ENCODE results near the gene RAB3GAP1.

The RAB3GAP1 gene

DNA sequence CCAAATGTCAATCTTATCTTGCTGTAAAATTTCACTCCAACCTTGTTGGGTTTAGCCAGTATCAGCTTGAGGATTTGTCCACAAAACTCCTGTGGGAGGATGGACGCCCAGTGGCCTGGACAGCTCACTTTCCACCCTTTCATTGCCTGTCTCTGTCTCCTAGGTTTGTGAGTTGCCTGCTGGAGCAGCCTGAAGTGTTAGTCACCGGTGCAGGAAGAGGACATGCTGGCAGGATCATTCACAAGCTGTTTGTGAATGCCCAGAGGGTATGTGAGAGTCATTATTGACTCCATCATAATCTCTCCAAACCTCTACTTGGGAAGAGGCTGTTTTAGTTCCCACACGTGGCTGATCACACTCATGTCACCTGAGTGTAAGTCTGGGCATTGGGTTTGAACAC, 112.3 kb downstream of the RAB3GAP1 start:
- DNase-seq (ENCODE audit: low spot score) = peak; percentile 63

- DNase-seq (ENCODE audit: low spot score) = no peak
These were observed 115.2 kb downstream of the RAB3GAP1 start for GRCh38 chr2:135167273-135167672.

DNA sequence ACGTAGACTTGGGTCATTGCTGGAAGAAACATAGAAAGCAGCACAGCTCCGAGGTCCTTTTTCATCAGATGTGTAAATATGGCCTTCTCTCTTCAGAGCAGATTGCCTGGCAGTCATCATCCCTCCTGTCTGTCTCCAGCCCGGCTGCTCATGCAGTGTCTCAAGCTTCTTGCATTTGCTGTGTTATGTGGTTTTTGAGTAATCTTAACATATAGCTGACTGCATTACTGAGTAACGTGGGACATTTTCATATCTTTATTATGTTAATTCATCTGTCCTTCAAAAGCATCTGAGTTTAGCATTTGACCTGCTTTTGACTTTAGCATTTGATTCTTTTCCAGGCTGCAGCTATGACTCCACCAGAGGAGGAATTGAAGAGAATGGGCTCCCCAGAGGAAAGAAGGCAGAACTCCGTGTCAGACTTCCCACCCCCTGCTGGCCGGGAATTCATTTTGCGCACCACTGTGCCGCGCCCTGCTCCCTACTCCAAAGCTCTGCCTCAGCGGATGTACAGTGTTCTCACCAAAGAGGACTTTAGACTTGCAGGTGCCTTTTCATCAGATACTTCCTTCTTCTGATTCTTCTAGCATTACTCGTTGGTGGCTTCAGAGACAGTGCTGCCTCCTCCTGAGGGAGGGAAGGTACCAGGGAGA, 116.2 kb downstream of the RAB3GAP1 start:
- no peak for DNase-seq (ENCODE audit: low spot score)

GRCh38 chr2:135169900-135170753, 118.0 kb downstream of the RAB3GAP1 start:
- no peak for DNase-seq (ENCODE audit: low spot score)

DNA sequence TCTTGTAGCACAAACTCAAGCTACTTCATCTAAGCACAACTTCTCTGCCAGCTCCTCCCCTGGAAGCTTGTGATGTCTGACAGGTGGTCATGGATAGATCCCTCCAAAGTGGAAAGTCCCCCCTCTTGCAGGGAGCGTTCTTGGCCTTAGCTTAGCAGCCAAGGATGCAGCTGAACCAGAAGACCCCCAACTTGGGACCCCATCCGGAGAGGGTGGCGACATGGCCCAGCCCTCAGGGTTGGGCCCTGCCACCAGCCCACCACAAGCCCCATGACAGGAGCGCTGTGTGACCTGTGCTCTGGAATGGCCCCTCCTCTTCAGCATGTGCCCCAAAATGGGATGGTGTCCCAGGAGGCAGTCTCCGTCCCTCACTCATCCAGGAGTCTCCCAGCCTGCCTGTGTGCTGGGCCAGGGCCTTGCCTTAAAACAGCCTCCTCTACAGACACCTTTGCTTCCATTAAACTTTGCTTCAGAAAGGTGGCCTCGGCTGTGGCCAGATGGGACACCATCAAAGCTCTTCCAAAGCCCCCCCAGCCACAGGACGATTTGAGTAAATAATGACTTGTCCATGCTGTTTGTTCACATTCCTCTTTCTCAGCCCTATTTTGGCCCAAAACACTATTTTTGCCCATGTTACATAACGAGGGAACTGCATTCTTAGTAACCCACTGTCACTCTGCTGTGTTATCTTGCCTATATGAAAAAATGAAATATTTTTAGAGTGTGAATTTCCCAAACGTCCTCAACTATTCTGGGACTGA, 122.1 kb downstream of the RAB3GAP1 start:
- DNase-seq (ENCODE audit: low spot score) = no peak

GRCh38 chr2:135174810-135175093, 122.7 kb downstream of the RAB3GAP1 start:
- DNase-seq (ENCODE audit: low spot score) = no peak

DNA sequence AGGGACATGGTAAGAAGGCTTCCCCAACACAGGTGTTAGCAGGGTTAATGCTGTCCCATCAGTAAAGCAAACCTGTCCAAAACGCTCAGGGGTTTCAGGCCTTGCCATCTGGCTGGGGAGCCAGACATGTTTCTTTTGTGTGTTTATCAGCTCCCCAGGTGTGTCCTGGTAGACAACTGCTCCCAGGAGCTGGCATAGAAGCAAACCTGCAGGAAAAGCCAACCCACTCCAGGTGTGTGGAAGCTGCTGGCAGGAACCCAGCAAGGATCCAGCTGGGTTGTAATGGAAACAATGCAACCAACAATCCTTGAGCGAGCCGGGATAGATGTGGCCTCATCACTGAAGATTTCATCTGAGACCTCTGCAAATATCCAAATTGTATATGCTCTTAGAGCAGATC, 123.1 kb downstream of the RAB3GAP1 start:
- no peak for DNase-seq (ENCODE audit: low spot score)

DNA sequence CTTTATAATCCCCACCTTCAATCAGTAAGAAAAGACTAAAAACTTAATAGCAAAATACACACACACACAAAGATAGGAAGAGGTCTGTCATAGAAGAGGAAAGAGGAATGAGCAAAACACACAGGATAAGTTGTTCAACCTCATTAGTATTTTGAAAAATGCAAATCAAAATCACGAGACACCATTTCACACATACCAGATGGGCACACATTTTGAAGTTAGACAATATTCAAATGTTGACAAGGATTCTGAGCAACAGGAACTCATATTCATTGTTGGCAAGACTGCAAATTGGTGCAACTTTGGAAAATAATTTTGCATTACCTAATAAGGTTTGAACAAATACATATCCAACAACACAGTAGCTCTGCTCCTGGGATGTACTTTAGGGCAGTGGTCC, 127.6 kb downstream of the RAB3GAP1 start:
- no peak for DNase-seq (ENCODE audit: low spot score)

DNA sequence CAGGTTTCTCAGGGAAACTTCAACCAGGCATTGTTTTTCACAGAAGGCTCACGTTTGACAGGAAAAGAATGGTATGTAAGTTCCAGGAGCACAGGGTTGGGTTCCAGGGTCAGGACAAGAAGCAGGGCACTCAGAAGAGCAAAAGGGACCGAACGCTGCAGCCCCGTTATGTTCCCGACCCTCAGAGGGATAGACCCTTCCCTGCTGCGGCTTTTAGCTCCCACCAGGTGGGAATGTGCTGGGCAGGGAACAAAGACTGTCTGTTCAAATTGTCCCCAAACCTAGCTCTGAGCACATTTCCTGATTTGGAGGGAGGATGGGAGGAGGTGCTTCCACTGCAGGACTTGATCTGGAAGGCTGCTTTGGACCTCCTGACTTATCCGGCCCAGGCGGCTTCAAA, 130.1 kb downstream of the RAB3GAP1 start:
- no peak for DNase-seq (ENCODE audit: low spot score)

GRCh38 chr2:135182601-135183000, 130.5 kb downstream of the RAB3GAP1 start:
- DNase-seq (ENCODE audit: low spot score) = no peak

DNA sequence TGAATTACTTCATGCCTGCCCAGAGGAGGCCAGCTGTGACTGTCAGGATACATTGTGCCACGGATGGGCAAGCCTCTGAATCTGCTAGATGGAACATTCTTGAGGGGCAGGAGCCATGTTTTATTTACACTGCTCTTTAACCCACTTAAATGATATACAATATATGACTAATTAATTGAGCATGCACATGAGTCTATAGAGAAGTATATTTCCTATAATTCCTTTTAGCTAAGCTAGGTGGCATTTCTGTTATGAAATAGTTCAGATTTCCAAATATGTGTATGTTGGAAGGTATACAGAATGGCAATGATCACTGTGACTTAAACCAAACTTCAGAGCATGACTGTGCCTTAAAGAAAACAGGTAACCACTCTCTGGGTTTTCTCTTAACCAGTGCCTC, 131.7 kb downstream of the RAB3GAP1 start:
- no peak for DNase-seq (ENCODE audit: low spot score)

DNA sequence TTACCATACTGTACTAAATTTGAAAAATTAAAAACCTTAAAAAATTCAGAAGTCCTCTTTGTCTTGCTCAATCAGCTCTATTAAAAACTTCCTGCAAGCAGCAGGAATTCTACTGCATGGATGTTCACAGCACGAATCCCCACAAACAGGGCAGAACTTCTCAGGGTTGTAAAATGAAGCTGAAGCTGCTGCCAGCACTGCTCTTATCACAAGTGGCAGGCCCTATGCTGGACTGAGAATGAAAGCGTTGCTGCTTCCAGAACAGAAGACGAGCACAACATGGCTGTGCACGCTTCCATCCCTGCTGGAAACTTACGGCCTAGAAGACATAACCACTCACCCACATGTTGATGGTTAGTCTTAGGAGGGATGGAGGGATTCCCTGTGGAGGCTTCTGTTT, 134.0 kb downstream of the RAB3GAP1 start:
- no peak for DNase-seq (ENCODE audit: low spot score)

DNA sequence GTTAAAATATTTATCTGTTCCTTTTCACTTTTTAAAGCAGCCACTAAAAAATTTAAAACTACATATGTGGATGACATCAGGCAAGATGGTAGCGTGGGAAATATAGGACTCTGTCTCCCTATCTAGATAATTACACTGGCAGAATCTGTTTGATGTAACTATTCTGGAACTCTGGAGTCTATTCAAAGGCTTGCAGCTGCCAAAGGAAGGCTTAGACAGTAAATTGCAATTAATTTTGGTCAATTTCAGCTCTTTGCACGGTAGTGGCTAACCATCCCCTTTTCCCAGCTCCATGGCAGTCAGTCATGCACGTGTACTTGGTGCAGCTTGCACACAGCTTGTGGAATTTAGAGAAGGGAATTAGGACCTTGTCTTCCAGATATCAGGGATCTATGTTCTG, 135.2 kb downstream of the RAB3GAP1 start:
- DNase-seq (ENCODE audit: low spot score) = no peak

DNA sequence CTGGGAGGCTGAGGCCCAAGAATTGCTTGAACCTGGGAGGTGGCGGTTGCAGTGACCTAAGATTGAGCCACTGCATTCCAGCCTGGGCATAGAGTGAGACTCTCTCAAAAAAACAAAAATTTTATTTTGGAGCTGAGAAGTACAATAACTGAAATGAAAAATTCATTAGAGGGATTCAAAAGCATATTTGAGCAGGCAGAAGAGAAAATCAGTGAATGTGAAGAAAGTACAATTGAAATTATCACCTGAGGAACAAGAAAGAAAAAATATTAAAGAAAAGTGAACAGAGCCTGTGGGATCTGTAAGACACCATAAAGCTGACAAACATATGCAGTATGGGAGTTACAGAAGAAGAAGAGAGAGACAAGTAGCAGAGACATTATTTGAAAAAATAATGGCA, 137.1 kb downstream of the RAB3GAP1 start:
- no peak for DNase-seq (ENCODE audit: low spot score)

DNA sequence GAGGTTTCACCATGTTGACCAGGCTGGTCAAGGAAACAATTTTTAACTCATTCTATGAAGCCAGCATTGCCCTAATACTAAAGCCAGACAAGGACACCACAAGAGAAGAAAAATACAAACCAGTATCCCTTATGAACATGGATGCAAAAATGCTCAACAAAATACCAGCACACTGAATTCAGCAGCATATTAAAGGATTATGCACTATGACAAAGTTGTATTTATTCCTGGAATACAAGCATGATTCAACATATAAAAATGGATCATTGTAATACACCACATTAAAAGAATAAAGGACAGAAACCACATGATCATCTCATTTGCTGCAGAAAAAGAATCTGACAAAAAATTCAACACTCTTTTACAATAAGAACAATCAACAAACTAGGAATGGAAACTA, 138.7 kb downstream of the RAB3GAP1 start:
- DNase-seq (ENCODE audit: low spot score) = no peak

GRCh38 chr2:135198481-135198880, 146.4 kb downstream of the RAB3GAP1 start:
- no peak for DNase-seq (ENCODE audit: low spot score)

- no peak for DNase-seq (ENCODE audit: low spot score)
These were observed 150.7 kb downstream of the RAB3GAP1 start for GRCh38 chr2:135202751-135203150.

- no peak for DNase-seq (ENCODE audit: low spot score)
These were observed 151.9 kb downstream of the RAB3GAP1 start for GRCh38 chr2:135203944-135204343.

- no peak for DNase-seq (ENCODE audit: low spot score)
These were observed 155.9 kb downstream of the RAB3GAP1 start for GRCh38 chr2:135208016-135208415.

DNA sequence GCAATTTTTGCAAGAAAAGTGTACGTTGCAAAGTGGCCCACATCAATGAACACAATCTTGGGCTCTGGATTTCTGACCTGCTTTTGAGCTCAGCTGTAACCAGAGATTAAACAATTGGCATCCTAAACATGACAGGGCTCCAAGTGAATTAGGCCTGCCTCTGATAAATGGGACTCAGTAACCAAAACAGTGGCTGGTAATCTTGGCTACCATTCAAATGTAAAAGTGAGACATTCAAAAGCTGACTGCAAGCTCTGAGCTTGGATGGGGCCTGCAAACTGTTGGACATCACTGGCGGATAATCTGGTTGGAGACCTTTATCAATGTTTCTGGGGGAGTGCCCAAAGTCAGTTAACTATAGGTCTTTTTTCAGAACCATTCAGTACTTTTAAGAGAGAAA, 160.7 kb downstream of the RAB3GAP1 start:
- no peak for DNase-seq (ENCODE audit: low spot score)

GRCh38 chr2:135218426-135218825, 166.3 kb downstream of the RAB3GAP1 start:
- no peak for DNase-seq (ENCODE audit: low spot score)

DNA sequence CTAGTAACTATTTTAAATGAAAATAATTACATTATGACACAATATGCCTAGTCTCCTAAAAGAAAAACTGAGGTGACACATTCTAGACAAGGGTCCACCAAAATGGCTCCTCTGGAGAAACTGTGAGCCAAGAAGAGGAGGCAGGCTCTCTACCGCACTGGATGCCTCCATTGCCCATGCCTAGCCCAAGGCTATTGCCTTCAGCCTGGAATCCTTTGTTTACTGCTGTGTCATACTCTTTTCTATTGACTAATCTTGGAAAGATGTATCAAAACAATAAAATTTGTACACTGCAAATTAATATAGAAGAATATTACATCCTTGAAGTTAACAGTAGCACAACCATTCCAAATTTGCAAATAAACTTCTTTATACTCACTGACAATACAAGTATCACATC, 167.1 kb downstream of the RAB3GAP1 start:
- no peak for DNase-seq (ENCODE audit: low spot score)

Data from AG20443 (cell line).